ENCODE measurements around the gene GRXCR1.

GRCh38 chr4:42891644-42892043 is 869 bp upstream of the GRXCR1 start:
- TF ChIP-seq TAF1 (IDR thresholded peaks at IDR 0.05; ENCODE audit: low read depth, low read length) (no peak), POLR2A (IDR thresholded peaks at IDR 0.05; ENCODE audit: low read depth, low read length) (no peak), SPI1 (IDR thresholded peaks at IDR 0.05; ENCODE audit: low read depth, low read length) (no peak), POLR2AphosphoS5 (IDR thresholded peaks at IDR 0.05; ENCODE audit: low read depth, low read length) (no peak), POU2F2 (IDR thresholded peaks at IDR 0.05; ENCODE audit: low read depth, low read length) (no peak), PAX5 (IDR thresholded peaks at IDR 0.05; ENCODE audit: insufficient read depth, low read length, severe bottlenecking) (no peak)

Measured in GM12891 (cell line).